Measurements from ENCODE around the gene RASA3.

Gene RASA3

GRCh38 chr13:114042066-114042815 is 90.2 kb downstream of the RASA3 start:
- H3K4me3 ChIP-seq (ENCODE audit: low read depth, low read length) = no peak overlapping the region
- no peak for DNase-seq (ENCODE audit: low read depth)
- no peak for TF ChIP-seq CTCF (IDR thresholded peaks at IDR 0.05; ENCODE audit: low read depth, low read length, missing control alignments)

- TF ChIP-seq CTCF (IDR thresholded peaks at IDR 0.05; ENCODE audit: low read depth, low read length, missing control alignments) = no peak
- DNase-seq (ENCODE audit: low read depth) = no peak
- no peak overlapping the region for H3K4me3 ChIP-seq (ENCODE audit: low read depth, low read length)
Measured at GRCh38 chr13:114041493-114041892, 90.9 kb downstream of the RASA3 start.

- H3K4me3 ChIP-seq (ENCODE audit: low read depth, low read length) = no peak overlapping the region
- no peak for TF ChIP-seq CTCF (IDR thresholded peaks at IDR 0.05; ENCODE audit: low read depth, low read length, missing control alignments)
Measured at GRCh38 chr13:114039471-114040141, 92.8 kb downstream of the RASA3 start.

GRCh38 chr13:114038900-114039299 is 93.5 kb downstream of the RASA3 start:
- DNase-seq (ENCODE audit: low read depth) = no peak
- no peak for TF ChIP-seq CTCF (IDR thresholded peaks at IDR 0.05; ENCODE audit: low read depth, low read length, missing control alignments)
- H3K4me3 ChIP-seq (ENCODE audit: low read depth, low read length) = no peak overlapping the region

More at GRCh38 chr13:114039471-114040141, 92.8 kb downstream of the RASA3 start:
- no peak for DNase-seq (ENCODE audit: low read depth)

- no peak overlapping the region for H3K4me3 ChIP-seq (ENCODE audit: low read depth, low read length)
- no peak for DNase-seq (ENCODE audit: low read depth)
- TF ChIP-seq CTCF (IDR thresholded peaks at IDR 0.05; ENCODE audit: low read depth, low read length, missing control alignments) = no peak
Measured at GRCh38 chr13:114038211-114038613, 94.2 kb downstream of the RASA3 start.

- no peak for TF ChIP-seq CTCF (IDR thresholded peaks at IDR 0.05; ENCODE audit: low read depth, low read length, missing control alignments)
- no peak overlapping the region for H3K4me3 ChIP-seq (ENCODE audit: low read depth, low read length)
- DNase-seq (ENCODE audit: low read depth) = no peak
Measured at GRCh38 chr13:114037674-114038073, 94.7 kb downstream of the RASA3 start.
